Neural cell (in vitro differentiated cells): Measurements from ENCODE around the gene MPPED1.

Experiments used
- CTCF ChIP-seq: fragments of 450-650 bp; IDR thresholded peaks from 2 replicates; pipeline ENCODE4 v1.5.1; 2014; ENCODE audit warnings: antibody characterized with exemption, mild to moderate bottlenecking, moderate library complexity; ENCODE audit not compliant: poor library complexity, severe bottlenecking
- EP300 ChIP-seq: fragments of 450-650 bp; conservative IDR thresholded peaks from 2 replicates; pipeline ENCODE4 v1.6.1; 2014; ENCODE audit warnings: antibody characterized with exemption, mild to moderate bottlenecking, moderate library complexity; ENCODE audit not compliant: poor library complexity, severe bottlenecking
- EZH2 ChIP-seq: fragments of 200-600, 300-800 bp; shearing (Covaris generic), sonication (generic); IDR thresholded peaks from 2 replicates; pipeline ENCODE4 v1.6.1; 2014; ENCODE audit warnings: antibody characterized with exemption, low read length, borderline replicate concordance, mild to moderate bottlenecking; ENCODE audit not compliant: insufficient read depth, poor library complexity, severe bottlenecking
- MXI1 ChIP-seq: fragments of 450-650 bp; conservative IDR thresholded peaks from 2 replicates; pipeline ENCODE4 v1.6.1; 2014; ENCODE audit warnings: antibody characterized with exemption, mild to moderate bottlenecking; ENCODE audit not compliant: poor library complexity, severe bottlenecking
- POLR2AphosphoS5 ChIP-seq: IDR thresholded peaks from 2 replicates; pipeline ENCODE4 v1.6.1; 2012
- RAD21 ChIP-seq: fragments of 450-650 bp; conservative IDR thresholded peaks from 2 replicates; pipeline ENCODE4 v1.6.1; 2014; ENCODE audit warnings: antibody characterized with exemption, mild to moderate bottlenecking, moderate library complexity
- REST ChIP-seq: IDR thresholded peaks from 2 replicates; pipeline ENCODE4 v1.6.1; 2012; ENCODE audit warnings: borderline replicate concordance
- SMC3 ChIP-seq: fragments of 450-650 bp; conservative IDR thresholded peaks from 2 replicates; pipeline ENCODE4 v1.6.1; 2014; ENCODE audit warnings: antibody characterized with exemption, mild to moderate bottlenecking, moderate library complexity; ENCODE audit not compliant: poor library complexity
- TAF1 ChIP-seq: IDR thresholded peaks from 2 replicates; pipeline ENCODE4 v1.6.1; 2012; ENCODE audit warnings: low read depth

GRCh38 chr22:43515411-43515810 lies 103.6 kb downstream of the MPPED1 start:
- TF ChIP-seq CTCF (no peak), REST (no peak), RAD21 (no peak), POLR2AphosphoS5 (no peak), EZH2 (no peak), TAF1 (no peak), EP300 (no peak), MXI1 (no peak), SMC3 (no peak)
